Immature natural killer cell (primary cell): Measurements from ENCODE around the gene PLEKHJ1. TPM values are rescaled to one million over a fixed set of nuclear protein-coding genes. Genes with fewer than 3 reads are reported as not detected.

ENCODE experiments used
- DNase-seq, 3 donors: peaks; one replicate each; pipeline ENCODE4 v3.0.0; 2022; ENCODE audit warnings: mixed read lengths in 1 of 3
- H3K27ac Mint-ChIP-seq, 6 donors: one replicate each; pipeline ENCODE4 v1.8.0; 2020; ENCODE audit warnings: mixed read lengths in 6 of 6, mild to moderate bottlenecking in 5 of 6, inconsistent platforms in 4 of 6, moderate library complexity in 3 of 6
- H3K27me3 Mint-ChIP-seq, 3 donors: one replicate each; pipeline ENCODE4 v1.8.0; 2020 to 2021; ENCODE audit warnings: low read depth in 3 of 3, mild to moderate bottlenecking in 3 of 3, mixed read lengths in 3 of 3, moderate library complexity in 3 of 3, inconsistent platforms in 1 of 3
- H3K36me3 Mint-ChIP-seq, 3 donors: one replicate each; pipeline ENCODE4 v1.8.0; 2020; ENCODE audit warnings: mixed read lengths in 3 of 3, inconsistent platforms in 2 of 3, mild to moderate bottlenecking in 2 of 3
- H3K4me1 Mint-ChIP-seq, 2 donors: one replicate each; pipeline ENCODE4 v1.8.0; 2020; ENCODE audit warnings: inconsistent platforms in 2 of 2, mild to moderate bottlenecking in 2 of 2, mixed read lengths in 2 of 2, moderate library complexity in 1 of 2
- H3K4me3 Mint-ChIP-seq, 5 donors: one replicate each; pipeline ENCODE4 v1.8.0; 2020; ENCODE audit warnings: mild to moderate bottlenecking in 5 of 5, mixed read lengths in 5 of 5, inconsistent platforms in 3 of 5, moderate library complexity in 3 of 5
- H3K9me3 Mint-ChIP-seq, 6 donors: one replicate each; pipeline ENCODE4 v1.8.0; 2020; ENCODE audit warnings: mild to moderate bottlenecking in 6 of 6, mixed read lengths in 6 of 6, inconsistent platforms in 4 of 6, moderate library complexity in 3 of 6
- polyA plus RNA-seq, 3 donors: library from polyadenylated mRNA; unstranded; fragments of 300-500 nt; fragmentation: Illumina TruSeq; gene quantifications; one replicate each; pipeline ENCODE4 v1.2.3, GENCODE V29; 2021

PLEKHJ1 gene
- polyA plus RNA-seq, 3 donors from 2014 or later, result 115 to 148 (median 117) TPM

GRCh38 chr19:2223959-2224358, 12.2 kb downstream of the PLEKHJ1 start:
- Mint-ChIP-seq H3K4me3 (no peak overlapping the region), H3K27ac (peak overlapping the region; percentile 45 to 88 (median 80)), H3K27me3 (peaks cover 0 to 8% (median 5%) of the 10 kb centered on the region in 3 donors), H3K36me3 (peaks cover 0 to 6% (median 5%) of the 10 kb centered on the region in 3 donors), H3K4me1 (peaks cover 7 to 8% of the 10 kb centered on the region in 2 donors), H3K9me3 (no peaks in the 10 kb centered on the region)
- peak in 2 of 3 donors; percentile 24 to 49 for DNase-seq

- no peak for DNase-seq
- no peak overlapping the region for H3K4me3 Mint-ChIP-seq
- peaks cover 0 to 8% (median 5%) of the 10 kb centered on the region in 3 donors for H3K27me3 Mint-ChIP-seq
- H3K36me3 Mint-ChIP-seq, result peaks cover 0 to 6% (median 5%) of the 10 kb centered on the region in 3 donors
- H3K27ac Mint-ChIP-seq, result peak overlapping the region in 1 of 6 donors; percentile 81
- H3K9me3 Mint-ChIP-seq, result no peaks in the 10 kb centered on the region
- peaks cover 7 to 8% of the 10 kb centered on the region in 2 donors for H3K4me1 Mint-ChIP-seq
Measured at GRCh38 chr19:2223391-2223790, 12.7 kb downstream of the PLEKHJ1 start.

- H3K36me3 Mint-ChIP-seq, result peaks cover 4 to 9% (median 8%) of the 10 kb centered on the region in 3 donors
- peaks cover 7 to 8% of the 10 kb centered on the region in 2 donors for H3K4me1 Mint-ChIP-seq
- no peak overlapping the region for H3K4me3 Mint-ChIP-seq
- H3K27me3 Mint-ChIP-seq, result peaks cover 0 to 7% (median 6%) of the 10 kb centered on the region in 3 donors
- DNase-seq, result no peak
- no peak overlapping the region for H3K27ac Mint-ChIP-seq
- H3K9me3 Mint-ChIP-seq, result no peaks in the 10 kb centered on the region
Measured at GRCh38 chr19:2221918-2222317, 14.2 kb downstream of the PLEKHJ1 start.

GRCh38 chr19:2221250-2221831, 14.8 kb downstream of the PLEKHJ1 start:
- Mint-ChIP-seq H3K27me3 (peaks cover 0 to 7% (median 6%) of the 10 kb centered on the region in 3 donors), H3K4me1 (peaks cover 7 to 8% of the 10 kb centered on the region in 2 donors), H3K27ac (no peak overlapping the region), H3K4me3 (no peak overlapping the region), H3K9me3 (no peaks in the 10 kb centered on the region), H3K36me3 (peaks cover 4 to 9% (median 9%) of the 10 kb centered on the region in 3 donors)
- no peak for DNase-seq

GRCh38 chr19:2219726-2220125, 16.4 kb downstream of the PLEKHJ1 start:
- peaks cover 0 to 6% (median 5%) of the 10 kb centered on the region in 3 donors for H3K27me3 Mint-ChIP-seq
- DNase-seq, result no peak
- no peak overlapping the region for H3K4me3 Mint-ChIP-seq
- H3K27ac Mint-ChIP-seq, result no peak overlapping the region
- peaks cover 4 to 9% (median 7%) of the 10 kb centered on the region in 3 donors for H3K36me3 Mint-ChIP-seq
- H3K4me1 Mint-ChIP-seq, result peaks cover 7 to 8% of the 10 kb centered on the region in 2 donors
- H3K9me3 Mint-ChIP-seq, result no peaks in the 10 kb centered on the region

- Mint-ChIP-seq H3K36me3 (peaks cover 3 to 4% (median 4%) of the 10 kb centered on the region in 3 donors), H3K9me3 (no peaks in the 10 kb centered on the region), H3K27ac (no peak overlapping the region), H3K4me1 (no peaks in the 10 kb centered on the region), H3K27me3 (peaks cover 0 to 3% (median 0%) of the 10 kb centered on the region in 3 donors), H3K4me3 (no peak overlapping the region)
- DNase-seq, result no peak
Measured at GRCh38 chr19:2217591-2217990, 18.5 kb downstream of the PLEKHJ1 start.

- peaks cover 0 to 5% (median 3%) of the 10 kb centered on the region in 3 donors for H3K27me3 Mint-ChIP-seq
- DNase-seq, result no peak
- no peaks in the 10 kb centered on the region for H3K4me1 Mint-ChIP-seq
- H3K4me3 Mint-ChIP-seq, result no peak overlapping the region
- no peaks in the 10 kb centered on the region for H3K9me3 Mint-ChIP-seq
- peaks cover 4 to 7% (median 7%) of the 10 kb centered on the region in 3 donors for H3K36me3 Mint-ChIP-seq
- H3K27ac Mint-ChIP-seq, result peak overlapping the region in 1 of 6 donors; percentile 65
Measured at GRCh38 chr19:2216361-2217225, 19.5 kb downstream of the PLEKHJ1 start.

GRCh38 chr19:2215281-2215751, 20.8 kb downstream of the PLEKHJ1 start:
- Mint-ChIP-seq H3K4me3 (no peak overlapping the region), H3K4me1 (no peaks in the 10 kb centered on the region), H3K36me3 (peaks cover 4 to 8% (median 7%) of the 10 kb centered on the region in 3 donors), H3K27ac (no peak overlapping the region), H3K27me3 (peaks cover 0 to 5% (median 1%) of the 10 kb centered on the region in 3 donors), H3K9me3 (no peaks in the 10 kb centered on the region)
- no peak for DNase-seq

GRCh38 chr19:2214251-2214650, 21.9 kb downstream of the PLEKHJ1 start:
- H3K4me1 Mint-ChIP-seq, result no peaks in the 10 kb centered on the region
- no peak overlapping the region for H3K4me3 Mint-ChIP-seq
- no peaks in the 10 kb centered on the region for H3K9me3 Mint-ChIP-seq
- H3K27ac Mint-ChIP-seq, result no peak overlapping the region
- no peak for DNase-seq
- peaks cover 4 to 8% (median 7%) of the 10 kb centered on the region in 3 donors for H3K36me3 Mint-ChIP-seq
- H3K27me3 Mint-ChIP-seq, result peaks cover 0 to 5% (median 1%) of the 10 kb centered on the region in 3 donors

- Mint-ChIP-seq H3K27ac (no peak overlapping the region), H3K4me1 (no peaks in the 10 kb centered on the region), H3K36me3 (peaks cover 4 to 8% (median 7%) of the 10 kb centered on the region in 3 donors), H3K27me3 (peaks cover 0 to 5% (median 1%) of the 10 kb centered on the region in 3 donors), H3K9me3 (no peaks in the 10 kb centered on the region), H3K4me3 (no peak overlapping the region)
- DNase-seq, result no peak
Measured at GRCh38 chr19:2213799-2214198, 22.3 kb downstream of the PLEKHJ1 start.

GRCh38 chr19:2212861-2213711, 23.0 kb downstream of the PLEKHJ1 start:
- Mint-ChIP-seq H3K9me3 (no peaks in the 10 kb centered on the region), H3K36me3 (peaks cover 4 to 8% (median 7%) of the 10 kb centered on the region in 3 donors), H3K27me3 (peaks cover 0 to 5% (median 1%) of the 10 kb centered on the region in 3 donors), H3K4me3 (no peak overlapping the region), H3K4me1 (no peaks in the 10 kb centered on the region), H3K27ac (peak overlapping the region in 1 of 6 donors; percentile 32)
- DNase-seq, result no peak

GRCh38 chr19:2210987-2211740, 25.0 kb downstream of the PLEKHJ1 start:
- H3K4me3 Mint-ChIP-seq, result no peak overlapping the region
- no peak for DNase-seq
- H3K27me3 Mint-ChIP-seq, result peaks cover 0 to 5% (median 0%) of the 10 kb centered on the region in 3 donors
- H3K4me1 Mint-ChIP-seq, result no peaks in the 10 kb centered on the region
- no peaks in the 10 kb centered on the region for H3K9me3 Mint-ChIP-seq
- H3K36me3 Mint-ChIP-seq, result peaks cover 3 to 4% (median 4%) of the 10 kb centered on the region in 3 donors
- H3K27ac Mint-ChIP-seq, result no peak overlapping the region

GRCh38 chr19:2210206-2210605, 25.9 kb downstream of the PLEKHJ1 start:
- DNase-seq, result no peak
- peaks cover 3 to 9% (median 7%) of the 10 kb centered on the region in 3 donors for H3K36me3 Mint-ChIP-seq
- H3K27ac Mint-ChIP-seq, result no peak overlapping the region
- no peaks in the 10 kb centered on the region for H3K4me1 Mint-ChIP-seq
- no peak overlapping the region for H3K4me3 Mint-ChIP-seq
- H3K27me3 Mint-ChIP-seq, result peaks cover 0 to 5% (median 0%) of the 10 kb centered on the region in 3 donors
- H3K9me3 Mint-ChIP-seq, result no peaks in the 10 kb centered on the region
